C4-2B (cell line): Measurements from ENCODE around the gene CBX2.

Source experiments
- ZFX ChIP-seq: fragments of 450-650 bp; IDR thresholded peaks from 2 replicates; pipeline ENCODE4 v1.6.1; 2017
- TF ChIP-seq, protein P1 (sequence below): fragments of 450-650 bp; conservative IDR thresholded peaks from 2 replicates; pipeline ENCODE4 v1.5.1; 2017; ENCODE audit warnings: mild to moderate bottlenecking

DNA sequence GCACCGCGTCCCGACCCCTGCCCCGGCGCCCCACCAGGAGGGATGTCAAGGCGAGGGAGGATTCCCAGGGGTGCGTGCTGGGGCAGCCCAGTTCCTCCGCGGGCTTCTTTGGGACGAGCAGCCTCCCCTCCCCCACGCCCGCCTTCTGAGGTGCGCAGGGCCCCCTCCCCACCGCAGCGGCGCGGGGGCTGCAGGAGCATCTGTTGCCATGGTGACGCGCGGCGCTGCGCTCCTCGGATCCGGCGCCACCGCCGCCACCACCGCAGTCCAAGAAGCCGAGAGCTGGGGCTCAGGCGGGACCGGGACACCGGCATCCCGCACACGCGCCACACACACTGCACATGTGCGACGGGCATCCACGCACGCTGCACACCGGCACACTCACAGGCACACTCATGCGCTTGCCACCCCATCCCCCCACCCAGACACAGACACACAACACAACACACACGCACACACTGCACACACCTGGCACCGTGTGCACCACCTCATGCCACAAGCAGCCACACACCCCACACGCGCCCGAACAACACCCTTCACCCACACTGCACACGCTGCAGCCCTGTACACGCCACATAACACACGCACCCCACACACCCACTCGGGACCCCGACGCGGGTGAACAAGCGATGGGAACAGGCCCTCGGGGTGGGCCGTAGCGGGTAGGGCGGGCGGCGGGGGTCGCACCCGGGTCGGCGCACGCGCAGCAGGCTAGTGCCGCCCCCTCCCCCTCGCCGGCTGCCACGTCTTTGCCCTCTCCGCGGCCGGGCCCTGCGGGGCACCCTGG, 30.2 kb upstream of the CBX2 start:
- TF ChIP-seq, protein P1, sequence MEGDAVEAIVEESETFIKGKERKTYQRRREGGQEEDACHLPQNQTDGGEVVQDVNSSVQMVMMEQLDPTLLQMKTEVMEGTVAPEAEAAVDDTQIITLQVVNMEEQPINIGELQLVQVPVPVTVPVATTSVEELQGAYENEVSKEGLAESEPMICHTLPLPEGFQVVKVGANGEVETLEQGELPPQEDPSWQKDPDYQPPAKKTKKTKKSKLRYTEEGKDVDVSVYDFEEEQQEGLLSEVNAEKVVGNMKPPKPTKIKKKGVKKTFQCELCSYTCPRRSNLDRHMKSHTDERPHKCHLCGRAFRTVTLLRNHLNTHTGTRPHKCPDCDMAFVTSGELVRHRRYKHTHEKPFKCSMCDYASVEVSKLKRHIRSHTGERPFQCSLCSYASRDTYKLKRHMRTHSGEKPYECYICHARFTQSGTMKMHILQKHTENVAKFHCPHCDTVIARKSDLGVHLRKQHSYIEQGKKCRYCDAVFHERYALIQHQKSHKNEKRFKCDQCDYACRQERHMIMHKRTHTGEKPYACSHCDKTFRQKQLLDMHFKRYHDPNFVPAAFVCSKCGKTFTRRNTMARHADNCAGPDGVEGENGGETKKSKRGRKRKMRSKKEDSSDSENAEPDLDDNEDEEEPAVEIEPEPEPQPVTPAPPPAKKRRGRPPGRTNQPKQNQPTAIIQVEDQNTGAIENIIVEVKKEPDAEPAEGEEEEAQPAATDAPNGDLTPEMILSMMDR, result no peak
- no peak for TF ChIP-seq ZFX
